GM23338 (cell line): ENCODE data around the gene SLC20A1. TPM values are rescaled to one million over a fixed set of nuclear protein-coding genes. Genes with fewer than 3 reads are reported as not detected.
A peak's percentile ranks its signal among the peaks of the same experiment; 100 is the strongest.

Experiments
- ATAC-seq: fragments of 200-7000 bp; cut with Tn5 transposase; 3 replicates; pipeline ENCODE4 v1.9.1; 2020
- DNase-seq: peaks from one replicate; pipeline ENCODE4 v3.0.0-alpha.2; 2015; ENCODE audit warnings: low spot score
- H2AFZ ChIP-seq: fragments of 200-600 bp; sonication (generic); 2 replicates; pipeline ENCODE4 v1.8.0; 2016; ENCODE audit warnings: antibody characterized with exemption, mild to moderate bottlenecking, moderate library complexity
- H3F3A ChIP-seq: fragments of 200-600 bp; sonication (generic); replicated peaks from 2 replicates; pipeline ENCODE4 v1.8.0; 2017; ENCODE audit warnings: antibody characterized with exemption, mixed run types, low read depth
- H3K27ac ChIP-seq: fragments of 200-600 bp; sonication (generic); 2 replicates; pipeline ENCODE4 v1.6.1; 2016; ENCODE audit warnings: low read depth
- H3K27me3 ChIP-seq: fragments of 200-600 bp; sonication (generic); 2 replicates; pipeline ENCODE4 v1.8.0; 2016; ENCODE audit warnings: mild to moderate bottlenecking, mixed run types, moderate library complexity; ENCODE audit not compliant: insufficient read depth
- H3K36me3 ChIP-seq: fragments of 200-600 bp; sonication (generic); 2 replicates; pipeline ENCODE4 v1.8.0; 2016; ENCODE audit warnings: mild to moderate bottlenecking; ENCODE audit not compliant: insufficient read depth
- H3K4me1 ChIP-seq: fragments of 200-600 bp; sonication (generic); 2 replicates; pipeline ENCODE4 v1.8.0; 2016; ENCODE audit warnings: mild to moderate bottlenecking, moderate library complexity; ENCODE audit not compliant: insufficient read depth
- H3K4me2 ChIP-seq: fragments of 200-600 bp; sonication (generic); 2 replicates; pipeline ENCODE4 v1.7.1; 2017; ENCODE audit warnings: mixed run types
- H3K4me3 ChIP-seq: fragments of 200-600 bp; sonication (generic); 2 replicates; pipeline ENCODE4 v1.6.1; 2016; ENCODE audit warnings: mixed run types
- H3K79me2 ChIP-seq: fragments of 200-600 bp; sonication (generic); replicated peaks from 2 replicates; pipeline ENCODE4 v1.8.0; 2017; ENCODE audit warnings: mild to moderate bottlenecking; ENCODE audit not compliant: insufficient read depth
- H3K9me2 ChIP-seq: fragments of 200-600 bp; sonication (generic); 2 replicates; pipeline ENCODE4 v1.8.0; 2017; ENCODE audit not compliant: insufficient read depth
- H4K20me1 ChIP-seq: fragments of 200-600 bp; sonication (generic); replicated peaks from 2 replicates; pipeline ENCODE4 v1.8.0; 2017; ENCODE audit warnings: mild to moderate bottlenecking; ENCODE audit not compliant: insufficient read depth
- H3K27ac Mint-ChIP-seq: 2 replicates; pipeline ENCODE4 v1.8.0; 2020; ENCODE audit warnings: inconsistent platforms, mild to moderate bottlenecking, moderate library complexity, mixed read lengths
- H3K27me3 Mint-ChIP-seq: 3 replicates; pipeline ENCODE4 v1.8.0; 2022; ENCODE audit warnings: low read depth, mild to moderate bottlenecking, moderate library complexity, mixed read lengths, inconsistent platforms; ENCODE audit not compliant: insufficient read depth, poor library complexity
- H3K36me3 Mint-ChIP-seq: 3 replicates; pipeline ENCODE4 v1.8.0; 2021; ENCODE audit warnings: low read depth, mild to moderate bottlenecking, inconsistent platforms, moderate library complexity, mixed read lengths
- H3K4me1 Mint-ChIP-seq: 3 replicates; pipeline ENCODE4 v1.8.0; 2020; ENCODE audit warnings: mild to moderate bottlenecking, inconsistent platforms, mixed read lengths
- H3K4me3 Mint-ChIP-seq: 3 replicates; pipeline ENCODE4 v1.8.0; 2021; ENCODE audit warnings: moderate library complexity, mild to moderate bottlenecking, inconsistent platforms, mixed read lengths
- H3K9me3 Mint-ChIP-seq: 3 replicates; pipeline ENCODE4 v1.8.0; 2020; ENCODE audit warnings: moderate library complexity, mild to moderate bottlenecking, inconsistent platforms, mixed read lengths
- CREB1 ChIP-seq: fragments of 250-450 bp; sonication (Bioruptor Pico); IDR thresholded peaks from 2 replicates; pipeline ENCODE4 v1.5.0; 2020; ENCODE audit warnings: low read depth, mild to moderate bottlenecking, moderate library complexity
- EZH2 ChIP-seq: fragments of 200-600 bp; sonication (generic); IDR thresholded peaks from one replicate; pipeline ENCODE4 v1.8.0; 2017; ENCODE audit warnings: antibody characterized with exemption, mild to moderate bottlenecking, low read depth; ENCODE audit not compliant: unreplicated experiment
- EZH2phosphoT487 ChIP-seq: fragments of 200-600 bp; sonication (generic); IDR thresholded peaks from one replicate; pipeline ENCODE4 v1.8.1; 2018; ENCODE audit warnings: antibody characterized with exemption; ENCODE audit not compliant: unreplicated experiment
- JUNB ChIP-seq: IDR thresholded peaks from one replicate; pipeline ENCODE4 v1.6.1; 2016; ENCODE audit warnings: antibody characterized with exemption; ENCODE audit not compliant: unreplicated experiment
- NANOG ChIP-seq: IDR thresholded peaks from 2 replicates; pipeline ENCODE4 v1.6.1; 2016; ENCODE audit warnings: antibody characterized with exemption, borderline replicate concordance
- POLR2AphosphoS5 ChIP-seq: IDR thresholded peaks from 2 replicates; pipeline ENCODE4 v1.6.1; 2016; ENCODE audit warnings: antibody characterized with exemption, low read depth
- STAT1 ChIP-seq: IDR thresholded peaks from one replicate; pipeline ENCODE4 v1.6.1; 2016; ENCODE audit warnings: antibody characterized with exemption; ENCODE audit not compliant: unreplicated experiment
- ZNF114 ChIP-seq: fragments of 250-450 bp; sonication (Bioruptor Pico); IDR thresholded peaks from 2 replicates; pipeline ENCODE4 v1.5.0; 2020; ENCODE audit warnings: mild to moderate bottlenecking, moderate library complexity
- ZNF331 ChIP-seq: fragments of 250-450 bp; sonication (Bioruptor Pico); IDR thresholded peaks from 2 replicates; pipeline ENCODE4 v1.5.0; 2020; ENCODE audit warnings: low read depth, mild to moderate bottlenecking, moderate library complexity
- polyA plus RNA-seq: library from polyadenylated mRNA; unstranded; fragments of >200 nt; fragmentation: Nextera tagmentation; extraction: Ambion mirVana; gene quantifications from 2 replicates; pipeline ENCODE4 v1.2.1, GENCODE V29; 2016
- total RNA-seq: library from RNA; depleted of rRNA; stranded (reverse); fragments of >200 nt; shearing (Covaris generic); gene quantifications from 2 replicates; pipeline ENCODE4 v1.2.3, GENCODE V29; 2014
- TF ChIP-seq, protein P1 (sequence below), 2 experiments: fragments of 200-600 bp in 1 of 2; sonication (generic) in 1 of 2; conservative IDR thresholded peaks; 2 replicates each; pipeline versions ENCODE4 v1.5.1 to v1.6.1; 2016 to 2017; ENCODE audit warnings: antibody characterized with exemption in 2 of 2, low read depth in 2 of 2, mild to moderate bottlenecking in 2 of 2, moderate library complexity in 1 of 2
- TF ChIP-seq, protein P2 (sequence below): fragments of 250-450 bp; sonication (Bioruptor Pico); IDR thresholded peaks from 2 replicates; pipeline ENCODE4 v1.5.0; 2020; ENCODE audit warnings: mild to moderate bottlenecking, moderate library complexity
- TF ChIP-seq, protein P3 (sequence below): IDR thresholded peaks from one replicate; pipeline ENCODE4 v1.6.1; 2018; ENCODE audit warnings: antibody characterized with exemption; ENCODE audit not compliant: unreplicated experiment
- TF ChIP-seq, protein P4 (sequence below): IDR thresholded peaks from 2 replicates; pipeline ENCODE4 v1.6.1; 2016; ENCODE audit warnings: antibody characterized with exemption

Gene SLC20A1
- total and polyA plus RNA-seq, 2 experiments from 2014 or later = 52.9 to 84.3 TPM

DNA sequence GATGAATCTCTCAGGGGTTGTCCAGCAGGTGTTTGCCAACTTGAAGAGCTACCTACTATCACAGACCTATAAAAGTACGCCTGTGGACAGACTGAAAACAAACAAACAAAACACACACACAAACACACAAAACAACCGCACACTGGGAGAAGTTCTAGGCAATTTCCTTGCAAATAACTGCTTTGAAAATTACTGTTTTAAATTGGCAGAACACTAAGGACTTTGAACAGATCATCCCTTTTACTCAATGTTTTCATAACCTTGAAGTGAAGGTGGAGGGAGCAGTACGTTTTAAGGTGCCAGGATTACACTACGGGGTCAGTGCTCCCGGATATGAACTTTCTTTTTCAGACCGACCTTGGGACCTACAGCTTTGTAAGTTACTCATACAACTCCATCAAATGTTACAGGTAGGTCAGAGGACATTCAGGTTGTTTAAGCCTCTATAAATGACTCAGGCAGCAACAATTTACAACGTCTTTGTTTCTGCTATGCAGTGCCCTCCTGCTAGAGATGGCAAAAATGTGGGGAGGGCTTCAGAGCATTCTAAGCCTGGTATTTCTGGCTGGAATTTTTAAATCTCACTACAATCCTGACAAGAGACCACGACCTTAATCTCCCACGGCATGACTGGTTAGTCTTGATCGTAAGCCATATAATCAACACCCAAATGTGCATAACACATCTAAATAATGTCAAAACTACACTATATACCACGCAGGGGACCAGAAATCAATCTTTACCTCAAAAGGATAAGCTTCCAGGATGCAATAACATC lies 1.4 kb upstream of the SLC20A1 start:
- Mint-ChIP-seq H3K4me1 (peaks cover 40% of the 10 kb centered on the region), H3K9me3 (no peaks in the 10 kb centered on the region), H3K27ac (no peak overlapping the region), H3K4me3 (peak overlapping the region; percentile 86), H3K27me3 (peaks cover 3% of the 10 kb centered on the region), H3K36me3 (peaks cover 27% of the 10 kb centered on the region)
- TF ChIP-seq, protein P1, sequence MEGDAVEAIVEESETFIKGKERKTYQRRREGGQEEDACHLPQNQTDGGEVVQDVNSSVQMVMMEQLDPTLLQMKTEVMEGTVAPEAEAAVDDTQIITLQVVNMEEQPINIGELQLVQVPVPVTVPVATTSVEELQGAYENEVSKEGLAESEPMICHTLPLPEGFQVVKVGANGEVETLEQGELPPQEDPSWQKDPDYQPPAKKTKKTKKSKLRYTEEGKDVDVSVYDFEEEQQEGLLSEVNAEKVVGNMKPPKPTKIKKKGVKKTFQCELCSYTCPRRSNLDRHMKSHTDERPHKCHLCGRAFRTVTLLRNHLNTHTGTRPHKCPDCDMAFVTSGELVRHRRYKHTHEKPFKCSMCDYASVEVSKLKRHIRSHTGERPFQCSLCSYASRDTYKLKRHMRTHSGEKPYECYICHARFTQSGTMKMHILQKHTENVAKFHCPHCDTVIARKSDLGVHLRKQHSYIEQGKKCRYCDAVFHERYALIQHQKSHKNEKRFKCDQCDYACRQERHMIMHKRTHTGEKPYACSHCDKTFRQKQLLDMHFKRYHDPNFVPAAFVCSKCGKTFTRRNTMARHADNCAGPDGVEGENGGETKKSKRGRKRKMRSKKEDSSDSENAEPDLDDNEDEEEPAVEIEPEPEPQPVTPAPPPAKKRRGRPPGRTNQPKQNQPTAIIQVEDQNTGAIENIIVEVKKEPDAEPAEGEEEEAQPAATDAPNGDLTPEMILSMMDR (conservative IDR thresholded peaks at IDR 0.05; ENCODE audit: low read depth in 2 of 2) = no peak
- TF ChIP-seq, protein P2, sequence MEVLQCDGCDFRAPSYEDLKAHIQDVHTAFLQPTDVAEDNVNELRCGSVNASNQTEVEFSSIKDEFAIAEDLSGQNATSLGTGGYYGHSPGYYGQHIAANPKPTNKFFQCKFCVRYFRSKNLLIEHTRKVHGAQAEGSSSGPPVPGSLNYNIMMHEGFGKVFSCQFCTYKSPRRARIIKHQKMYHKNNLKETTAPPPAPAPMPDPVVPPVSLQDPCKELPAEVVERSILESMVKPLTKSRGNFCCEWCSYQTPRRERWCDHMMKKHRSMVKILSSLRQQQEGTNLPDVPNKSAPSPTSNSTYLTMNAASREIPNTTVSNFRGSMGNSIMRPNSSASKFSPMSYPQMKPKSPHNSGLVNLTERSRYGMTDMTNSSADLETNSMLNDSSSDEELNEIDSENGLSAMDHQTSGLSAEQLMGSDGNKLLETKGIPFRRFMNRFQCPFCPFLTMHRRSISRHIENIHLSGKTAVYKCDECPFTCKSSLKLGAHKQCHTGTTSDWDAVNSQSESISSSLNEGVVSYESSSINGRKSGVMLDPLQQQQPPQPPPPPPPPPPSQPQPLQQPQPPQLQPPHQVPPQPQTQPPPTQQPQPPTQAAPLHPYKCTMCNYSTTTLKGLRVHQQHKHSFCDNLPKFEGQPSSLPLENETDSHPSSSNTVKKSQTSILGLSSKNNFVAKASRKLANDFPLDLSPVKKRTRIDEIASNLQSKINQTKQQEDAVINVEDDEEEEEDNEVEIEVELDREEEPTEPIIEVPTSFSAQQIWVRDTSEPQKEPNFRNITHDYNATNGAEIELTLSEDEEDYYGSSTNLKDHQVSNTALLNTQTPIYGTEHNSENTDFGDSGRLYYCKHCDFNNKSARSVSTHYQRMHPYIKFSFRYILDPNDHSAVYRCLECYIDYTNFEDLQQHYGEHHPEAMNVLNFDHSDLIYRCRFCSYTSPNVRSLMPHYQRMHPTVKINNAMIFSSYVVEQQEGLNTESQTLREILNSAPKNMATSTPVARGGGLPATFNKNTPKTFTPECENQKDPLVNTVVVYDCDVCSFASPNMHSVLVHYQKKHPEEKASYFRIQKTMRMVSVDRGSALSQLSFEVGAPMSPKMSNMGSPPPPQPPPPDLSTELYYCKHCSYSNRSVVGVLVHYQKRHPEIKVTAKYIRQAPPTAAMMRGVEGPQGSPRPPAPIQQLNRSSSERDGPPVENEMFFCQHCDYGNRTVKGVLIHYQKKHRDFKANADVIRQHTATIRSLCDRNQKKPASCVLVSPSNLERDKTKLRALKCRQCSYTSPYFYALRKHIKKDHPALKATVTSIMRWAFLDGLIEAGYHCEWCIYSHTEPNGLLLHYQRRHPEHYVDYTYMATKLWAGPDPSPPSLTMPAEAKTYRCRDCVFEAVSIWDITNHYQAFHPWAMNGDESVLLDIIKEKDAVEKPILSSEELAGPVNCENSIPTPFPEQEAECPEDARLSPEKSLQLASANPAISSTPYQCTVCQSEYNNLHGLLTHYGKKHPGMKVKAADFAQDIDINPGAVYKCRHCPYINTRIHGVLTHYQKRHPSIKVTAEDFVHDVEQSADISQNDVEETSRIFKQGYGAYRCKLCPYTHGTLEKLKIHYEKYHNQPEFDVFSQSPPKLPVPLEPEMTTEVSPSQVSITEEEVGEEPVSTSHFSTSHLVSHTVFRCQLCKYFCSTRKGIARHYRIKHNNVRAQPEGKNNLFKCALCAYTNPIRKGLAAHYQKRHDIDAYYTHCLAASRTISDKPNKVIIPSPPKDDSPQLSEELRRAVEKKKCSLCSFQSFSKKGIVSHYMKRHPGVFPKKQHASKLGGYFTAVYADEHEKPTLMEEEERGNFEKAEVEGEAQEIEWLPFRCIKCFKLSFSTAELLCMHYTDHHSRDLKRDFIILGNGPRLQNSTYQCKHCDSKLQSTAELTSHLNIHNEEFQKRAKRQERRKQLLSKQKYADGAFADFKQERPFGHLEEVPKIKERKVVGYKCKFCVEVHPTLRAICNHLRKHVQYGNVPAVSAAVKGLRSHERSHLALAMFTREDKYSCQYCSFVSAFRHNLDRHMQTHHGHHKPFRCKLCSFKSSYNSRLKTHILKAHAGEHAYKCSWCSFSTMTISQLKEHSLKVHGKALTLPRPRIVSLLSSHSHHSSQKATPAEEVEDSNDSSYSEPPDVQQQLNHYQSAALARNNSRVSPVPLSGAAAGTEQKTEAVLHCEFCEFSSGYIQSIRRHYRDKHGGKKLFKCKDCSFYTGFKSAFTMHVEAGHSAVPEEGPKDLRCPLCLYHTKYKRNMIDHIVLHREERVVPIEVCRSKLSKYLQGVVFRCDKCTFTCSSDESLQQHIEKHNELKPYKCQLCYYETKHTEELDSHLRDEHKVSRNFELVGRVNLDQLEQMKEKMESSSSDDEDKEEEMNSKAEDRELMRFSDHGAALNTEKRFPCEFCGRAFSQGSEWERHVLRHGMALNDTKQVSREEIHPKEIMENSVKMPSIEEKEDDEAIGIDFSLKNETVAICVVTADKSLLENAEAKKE (CRISPR knock-in tag) = no peak
- TF ChIP-seq, protein P3, sequence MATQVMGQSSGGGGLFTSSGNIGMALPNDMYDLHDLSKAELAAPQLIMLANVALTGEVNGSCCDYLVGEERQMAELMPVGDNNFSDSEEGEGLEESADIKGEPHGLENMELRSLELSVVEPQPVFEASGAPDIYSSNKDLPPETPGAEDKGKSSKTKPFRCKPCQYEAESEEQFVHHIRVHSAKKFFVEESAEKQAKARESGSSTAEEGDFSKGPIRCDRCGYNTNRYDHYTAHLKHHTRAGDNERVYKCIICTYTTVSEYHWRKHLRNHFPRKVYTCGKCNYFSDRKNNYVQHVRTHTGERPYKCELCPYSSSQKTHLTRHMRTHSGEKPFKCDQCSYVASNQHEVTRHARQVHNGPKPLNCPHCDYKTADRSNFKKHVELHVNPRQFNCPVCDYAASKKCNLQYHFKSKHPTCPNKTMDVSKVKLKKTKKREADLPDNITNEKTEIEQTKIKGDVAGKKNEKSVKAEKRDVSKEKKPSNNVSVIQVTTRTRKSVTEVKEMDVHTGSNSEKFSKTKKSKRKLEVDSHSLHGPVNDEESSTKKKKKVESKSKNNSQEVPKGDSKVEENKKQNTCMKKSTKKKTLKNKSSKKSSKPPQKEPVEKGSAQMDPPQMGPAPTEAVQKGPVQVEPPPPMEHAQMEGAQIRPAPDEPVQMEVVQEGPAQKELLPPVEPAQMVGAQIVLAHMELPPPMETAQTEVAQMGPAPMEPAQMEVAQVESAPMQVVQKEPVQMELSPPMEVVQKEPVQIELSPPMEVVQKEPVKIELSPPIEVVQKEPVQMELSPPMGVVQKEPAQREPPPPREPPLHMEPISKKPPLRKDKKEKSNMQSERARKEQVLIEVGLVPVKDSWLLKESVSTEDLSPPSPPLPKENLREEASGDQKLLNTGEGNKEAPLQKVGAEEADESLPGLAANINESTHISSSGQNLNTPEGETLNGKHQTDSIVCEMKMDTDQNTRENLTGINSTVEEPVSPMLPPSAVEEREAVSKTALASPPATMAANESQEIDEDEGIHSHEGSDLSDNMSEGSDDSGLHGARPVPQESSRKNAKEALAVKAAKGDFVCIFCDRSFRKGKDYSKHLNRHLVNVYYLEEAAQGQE = no peak
- no peak for TF ChIP-seq ZNF114 (CRISPR knock-in tag)
- TF ChIP-seq JUNB = no peak
- TF ChIP-seq NANOG = no peak
- no peak for TF ChIP-seq POLR2AphosphoS5
- no peak for TF ChIP-seq ZNF331 (CRISPR knock-in tag)
- no peak for TF ChIP-seq EZH2
- no peak for TF ChIP-seq EZH2phosphoT487
- TF ChIP-seq STAT1 = no peak
- TF ChIP-seq CREB1 (CRISPR knock-in tag) = no peak
- TF ChIP-seq, protein P4, sequence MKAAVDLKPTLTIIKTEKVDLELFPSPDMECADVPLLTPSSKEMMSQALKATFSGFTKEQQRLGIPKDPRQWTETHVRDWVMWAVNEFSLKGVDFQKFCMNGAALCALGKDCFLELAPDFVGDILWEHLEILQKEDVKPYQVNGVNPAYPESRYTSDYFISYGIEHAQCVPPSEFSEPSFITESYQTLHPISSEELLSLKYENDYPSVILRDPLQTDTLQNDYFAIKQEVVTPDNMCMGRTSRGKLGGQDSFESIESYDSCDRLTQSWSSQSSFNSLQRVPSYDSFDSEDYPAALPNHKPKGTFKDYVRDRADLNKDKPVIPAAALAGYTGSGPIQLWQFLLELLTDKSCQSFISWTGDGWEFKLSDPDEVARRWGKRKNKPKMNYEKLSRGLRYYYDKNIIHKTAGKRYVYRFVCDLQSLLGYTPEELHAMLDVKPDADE = no peak
- peaks cover 25% of the 10 kb centered on the region for H3K36me3 ChIP-seq
- no peaks in the 10 kb centered on the region for H3F3A ChIP-seq
- H3K4me2 ChIP-seq = peak overlapping the region; percentile 78
- H3K27ac ChIP-seq = no peak overlapping the region
- peaks cover 31% of the 10 kb centered on the region for H3K4me1 ChIP-seq
- no peaks in the 10 kb centered on the region for H3K9me2 ChIP-seq
- DNase-seq (peak; percentile 58), ATAC-seq (no peak)
- 0 out of 2 replicates have a peak, but pooled peaks cover 7% of the 10 kb centered on the region for H3K27me3 ChIP-seq
- peaks cover 35% of the 10 kb centered on the region for H3K79me2 ChIP-seq
- peaks cover 24% of the 10 kb centered on the region for H4K20me1 ChIP-seq
- H3K4me3 ChIP-seq = peak overlapping the region; percentile 78
- H2AFZ ChIP-seq = peak overlapping the region; percentile 35
